Calu3 (cell line): ENCODE results near the gene PPP1R14B. TPM values are rescaled to one million over a fixed set of nuclear protein-coding genes. Genes with fewer than 3 reads are reported as not detected.

Source experiments
- BruUV-seq: library from RNA; stranded (reverse); fragments of 400-500 nt; replicated peaks from 2 replicates; lab custom pipeline; 2021; lab: Mats Ljungman, UMichigan
- CTCF ChIA-PET: fragments of 300-600 bp; sonication (Branson Sonifier 250); formaldehyde crosslinking; loops from one replicate; lab custom pipeline; 2022; ENCODE audit warnings: antibody characterized with exemption; lab: Charles Lee
- DNase-seq: peaks from one replicate; pipeline ENCODE4 v3.0.0; 2022
- H3K27ac Mint-ChIP-seq: one replicate; pipeline ENCODE4 v1.8.0; 2022; ENCODE audit warnings: mixed read lengths; ENCODE audit not compliant: unreplicated experiment
- H3K27me3 Mint-ChIP-seq: one replicate; pipeline ENCODE4 v1.8.0; 2022; ENCODE audit warnings: mixed read lengths; ENCODE audit not compliant: unreplicated experiment
- H3K36me3 Mint-ChIP-seq: one replicate; pipeline ENCODE4 v1.8.0; 2022; ENCODE audit warnings: mild to moderate bottlenecking, moderate library complexity, mixed read lengths; ENCODE audit not compliant: insufficient read depth, unreplicated experiment
- H3K4me1 Mint-ChIP-seq: one replicate; pipeline ENCODE4 v1.8.0; 2022; ENCODE audit warnings: mild to moderate bottlenecking, low read depth, mixed read lengths; ENCODE audit not compliant: unreplicated experiment
- H3K4me3 Mint-ChIP-seq: one replicate; pipeline ENCODE4 v1.8.0; 2022; ENCODE audit warnings: mild to moderate bottlenecking, low read depth, moderate library complexity, mixed read lengths; ENCODE audit not compliant: unreplicated experiment
- H3K9me3 Mint-ChIP-seq: one replicate; pipeline ENCODE4 v1.8.0; 2022; ENCODE audit warnings: low read depth, mixed read lengths; ENCODE audit not compliant: unreplicated experiment
- CTCF ChIP-seq: fragments of 200-600 bp; IDR thresholded peaks from one replicate; pipeline ENCODE4 v1.8.0; 2022; ENCODE audit warnings: antibody characterized with exemption; ENCODE audit not compliant: unreplicated experiment
- intact Hi-C: fragments of 100-400 bp; cut with micrococcal nuclease; formaldehyde crosslinking; loops from one replicate; pipeline ENCODE4 v1.10.0; 2022; ENCODE audit not compliant: unreplicated experiment
- total RNA-seq: library from RNA; stranded (reverse); gene quantifications from 2 replicates; pipeline ENCODE4 v1.2.3, GENCODE V29; 2022

The PPP1R14B gene
- total RNA-seq, 1 experiment from 2014 or later: 334 TPM

GRCh38 chr11:64268025-64268892 is 21.5 kb upstream of the PPP1R14B start:
- no peak for TF ChIP-seq CTCF
- no peak for DNase-seq
- Mint-ChIP-seq H3K27me3 (no peaks in the 10 kb centered on the region), H3K4me1 (peaks cover 18% of the 10 kb centered on the region), H3K9me3 (no peaks in the 10 kb centered on the region), H3K4me3 (peak overlapping the region; percentile 94), H3K36me3 (peaks cover 58% of the 10 kb centered on the region), H3K27ac (peak overlapping the region; percentile 97)
- CTCF ChIA-PET: interaction anchor here (0.5 to 1.4 kb wide), 6 partner anchors 8 to 87 kb away, joined by 3 to 8 read pairs (median 4); partner anchors contain the start of gene FKBP2
- intact Hi-C loops: no loop called here
- no TSS peak for BruUV-seq

GRCh38 chr11:64267207-64267945 is 20.6 kb upstream of the PPP1R14B start:
- H3K9me3 Mint-ChIP-seq: no peaks in the 10 kb centered on the region
- no peaks in the 10 kb centered on the region for H3K27me3 Mint-ChIP-seq
- no peak for TF ChIP-seq CTCF
- no peak overlapping the region for H3K4me3 Mint-ChIP-seq
- no peak overlapping the region for H3K27ac Mint-ChIP-seq
- BruUV-seq: no TSS peak
- H3K4me1 Mint-ChIP-seq: peaks cover 18% of the 10 kb centered on the region
- no peak for DNase-seq
- intact Hi-C loops: no loop called here
- peaks cover 61% of the 10 kb centered on the region for H3K36me3 Mint-ChIP-seq
- CTCF ChIA-PET: interaction anchor here (0.7 kb wide), 1 partner anchor 17 kb away, joined by 8 read pairs; no protein-coding TSS in a partner anchor

DNA sequence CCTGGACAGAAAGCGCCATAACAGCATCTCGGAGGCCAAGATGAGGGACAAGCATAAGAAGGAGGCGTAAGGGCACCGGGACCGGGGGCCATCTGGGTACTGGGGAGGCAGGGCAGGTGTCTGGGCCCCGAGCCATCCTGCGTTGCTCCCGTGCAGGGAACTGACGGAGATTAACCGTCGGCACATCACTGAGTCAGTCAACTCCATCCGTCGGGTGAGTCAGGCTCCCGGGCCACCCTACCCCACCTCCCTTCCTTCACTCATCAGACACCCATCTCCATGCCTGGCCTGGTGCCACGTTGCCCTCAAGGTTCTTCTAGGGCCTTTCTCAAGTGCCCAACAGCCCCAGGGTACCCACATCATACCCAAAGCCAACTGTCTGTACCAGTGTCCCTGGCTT is 19.6 kb upstream of the PPP1R14B start:
- Mint-ChIP-seq H3K27me3 (no peaks in the 10 kb centered on the region), H3K9me3 (no peaks in the 10 kb centered on the region), H3K4me1 (peaks cover 18% of the 10 kb centered on the region), H3K36me3 (peaks cover 59% of the 10 kb centered on the region), H3K27ac (no peak overlapping the region), H3K4me3 (no peak overlapping the region)
- DNase-seq: no peak
- TF ChIP-seq CTCF: no peak
- CTCF ChIA-PET: no interaction called here
- intact Hi-C loops: no loop called here
- no TSS peak for BruUV-seq

- Mint-ChIP-seq H3K9me3 (no peaks in the 10 kb centered on the region), H3K27ac (peak overlapping the region; percentile 21), H3K4me3 (no peak overlapping the region), H3K27me3 (no peaks in the 10 kb centered on the region), H3K36me3 (peaks cover 50% of the 10 kb centered on the region), H3K4me1 (peaks cover 18% of the 10 kb centered on the region)
- no TSS peak for BruUV-seq
- TF ChIP-seq CTCF: no peak
- CTCF ChIA-PET: interaction anchor here (0.6 kb wide), 1 partner anchor 20 kb away, joined by 4 read pairs; no protein-coding TSS in a partner anchor
- DNase-seq: no peak
- intact Hi-C loops: no loop called here
Observed at GRCh38 chr11:64265176-64266160, 18.7 kb upstream of the PPP1R14B start.
